GM19452 (cell line): ENCODE results near the gene TKT.
A peak's percentile ranks its signal among the peaks of the same experiment; 100 is the strongest.

Experiments
- ATAC-seq: cut with Tn5 transposase; IDR thresholded peaks from one replicate; pipeline ENCODE4 v1.9.1; 2021; ENCODE audit not compliant: unreplicated experiment

Gene TKT

GRCh38 chr3:53183514-53183913, 72.3 kb downstream of the TKT start:
- no peak for ATAC-seq

- no peak for ATAC-seq
These were observed 73.0 kb downstream of the TKT start for GRCh38 chr3:53182764-53183355.

- no peak for ATAC-seq
These were observed 74.3 kb downstream of the TKT start for GRCh38 chr3:53181528-53181927.

- peak; percentile 27 for ATAC-seq
These were observed 74.8 kb downstream of the TKT start for GRCh38 chr3:53181024-53181371.

GRCh38 chr3:53180305-53181023, 75.4 kb downstream of the TKT start:
- ATAC-seq: peak; percentile 93

- no peak for ATAC-seq
These were observed 76.2 kb downstream of the TKT start for GRCh38 chr3:53179580-53179979.

- no peak for ATAC-seq
These were observed 77.6 kb downstream of the TKT start for GRCh38 chr3:53178246-53178645.

- no peak for ATAC-seq
These were observed 79.9 kb downstream of the TKT start for GRCh38 chr3:53175613-53176540.
